Activated B cell treated with CpG ODN at 0.5 μM for 24 hours (primary cell): ENCODE results near the gene ENTREP1. TPM values are rescaled to one million over a fixed set of nuclear protein-coding genes. Genes with fewer than 3 reads are reported as not detected.

ENCODE experiments used
- ATAC-seq: fragments of 200-7000 bp; cut with Tn5 transposase; one replicate; pipeline ENCODE4 v1.10.0; 2021; ENCODE audit warnings: low read depth, mild to moderate bottlenecking, moderate library complexity
- CTCF ChIA-PET: fragments of 350-600 bp; sonication (Branson Sonifier 250); formaldehyde crosslinking; loops from one replicate; lab custom pipeline; 2021; ENCODE audit warnings: antibody characterized with exemption; lab: Charles Lee
- POLR2A ChIA-PET: fragments of 350-600 bp; sonication (Branson Sonifier 250); formaldehyde crosslinking; loops from one replicate; lab custom pipeline; 2021; ENCODE audit warnings: antibody characterized with exemption; lab: Charles Lee
- DNase-seq: peaks from one replicate; pipeline ENCODE4 v3.0.0; 2022
- H3K27ac Mint-ChIP-seq: one replicate; pipeline ENCODE4 v1.8.0; 2020; ENCODE audit warnings: mixed read lengths
- H3K27me3 Mint-ChIP-seq: one replicate; pipeline ENCODE4 v1.8.0; 2021; ENCODE audit warnings: mixed read lengths
- H3K36me3 Mint-ChIP-seq: one replicate; pipeline ENCODE4 v1.8.0; 2021; ENCODE audit warnings: low read depth, mixed read lengths
- H3K4me1 Mint-ChIP-seq: one replicate; pipeline ENCODE4 v1.8.0; 2021; ENCODE audit warnings: mixed read lengths
- H3K4me3 Mint-ChIP-seq: one replicate; pipeline ENCODE4 v1.8.0; 2020; ENCODE audit warnings: mild to moderate bottlenecking, mixed read lengths
- H3K9me3 Mint-ChIP-seq: one replicate; pipeline ENCODE4 v1.8.0; 2020; ENCODE audit warnings: mixed read lengths
- intact Hi-C: fragments of 100-400 bp; cut with micrococcal nuclease; formaldehyde crosslinking; loops from one replicate; pipeline ENCODE4 v1.15.1; 2024
- total RNA-seq: library from RNA; stranded (reverse); gene quantifications from 2 replicates; pipeline ENCODE4 v1.2.3, GENCODE V29; 2022
- TF ChIP-seq, protein P1 (sequence below): fragments of 200-600 bp; IDR thresholded peaks from one replicate; pipeline ENCODE4 v1.8.0; 2022; ENCODE audit warnings: antibody characterized with exemption, mild to moderate bottlenecking

ENTREP1 gene
- total RNA-seq, 1 donor from 2014 or later: not detected

DNA sequence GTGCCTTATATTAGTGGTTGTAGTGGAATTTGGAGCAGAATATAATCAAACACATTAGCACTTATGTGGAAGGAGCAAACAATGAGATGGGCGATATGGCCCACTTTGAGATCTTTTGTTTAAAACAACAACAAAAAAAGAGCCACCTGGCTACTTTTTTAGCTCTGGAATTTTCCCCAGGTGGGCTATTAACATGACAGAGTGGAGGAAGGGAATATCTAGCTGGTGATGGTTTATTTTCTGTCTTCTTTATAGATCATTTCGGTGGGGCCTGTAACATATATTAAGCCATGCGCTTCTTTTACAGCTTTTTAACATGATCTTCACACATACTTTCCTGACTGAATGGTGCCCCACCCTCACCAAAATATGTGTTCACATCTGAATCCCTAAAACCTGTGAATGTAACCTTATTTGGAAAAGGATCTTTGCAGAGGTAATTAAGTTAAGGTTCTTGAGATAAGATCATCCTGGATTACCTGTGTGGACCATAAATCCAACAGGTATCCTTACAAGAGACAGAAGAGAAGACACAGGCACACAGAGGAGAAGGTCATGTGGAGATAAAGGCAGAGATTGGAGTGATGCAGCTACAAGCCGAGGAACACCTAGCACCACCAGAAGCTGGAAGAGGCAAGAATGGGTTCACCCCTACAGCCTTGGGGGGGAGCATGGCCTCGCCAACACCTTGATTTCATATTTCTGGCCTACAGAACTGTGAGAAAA is 16.6 kb upstream of the ENTREP1 start:
- ChIA-PET CTCF (no interaction called here), POLR2A (no interaction called here)
- Mint-ChIP-seq H3K27ac (no peak overlapping the region), H3K4me3 (no peak overlapping the region), H3K36me3 (no peaks in the 10 kb centered on the region), H3K9me3 (peaks cover 9% of the 10 kb centered on the region), H3K27me3 (peaks cover 9% of the 10 kb centered on the region), H3K4me1 (no peaks in the 10 kb centered on the region)
- ATAC-seq (no peak), DNase-seq (no peak)
- TF ChIP-seq, protein P1, sequence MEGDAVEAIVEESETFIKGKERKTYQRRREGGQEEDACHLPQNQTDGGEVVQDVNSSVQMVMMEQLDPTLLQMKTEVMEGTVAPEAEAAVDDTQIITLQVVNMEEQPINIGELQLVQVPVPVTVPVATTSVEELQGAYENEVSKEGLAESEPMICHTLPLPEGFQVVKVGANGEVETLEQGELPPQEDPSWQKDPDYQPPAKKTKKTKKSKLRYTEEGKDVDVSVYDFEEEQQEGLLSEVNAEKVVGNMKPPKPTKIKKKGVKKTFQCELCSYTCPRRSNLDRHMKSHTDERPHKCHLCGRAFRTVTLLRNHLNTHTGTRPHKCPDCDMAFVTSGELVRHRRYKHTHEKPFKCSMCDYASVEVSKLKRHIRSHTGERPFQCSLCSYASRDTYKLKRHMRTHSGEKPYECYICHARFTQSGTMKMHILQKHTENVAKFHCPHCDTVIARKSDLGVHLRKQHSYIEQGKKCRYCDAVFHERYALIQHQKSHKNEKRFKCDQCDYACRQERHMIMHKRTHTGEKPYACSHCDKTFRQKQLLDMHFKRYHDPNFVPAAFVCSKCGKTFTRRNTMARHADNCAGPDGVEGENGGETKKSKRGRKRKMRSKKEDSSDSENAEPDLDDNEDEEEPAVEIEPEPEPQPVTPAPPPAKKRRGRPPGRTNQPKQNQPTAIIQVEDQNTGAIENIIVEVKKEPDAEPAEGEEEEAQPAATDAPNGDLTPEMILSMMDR: no peak
- intact Hi-C loops: no loop called here

DNA sequence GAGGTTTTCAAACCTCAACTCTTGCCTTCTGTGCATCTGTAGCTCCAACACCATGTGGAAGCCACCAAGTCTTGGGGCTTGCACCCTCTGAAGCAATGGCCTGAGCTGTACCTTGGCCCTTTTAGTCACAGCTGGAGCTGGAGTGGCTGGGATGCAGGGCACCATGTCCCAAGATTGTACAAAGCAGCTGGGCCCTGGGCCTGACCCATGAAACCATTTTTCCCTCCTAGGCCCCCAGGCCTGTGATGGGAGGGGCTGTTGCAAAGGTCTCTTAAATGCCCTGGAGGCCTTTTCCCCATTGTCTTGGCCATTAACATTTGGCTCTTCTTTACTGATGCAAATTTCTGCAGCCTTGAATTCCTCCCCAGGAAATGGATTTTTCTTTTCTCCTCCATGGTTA is 11.8 kb upstream of the ENTREP1 start:
- no peak for ATAC-seq
- H3K27me3 Mint-ChIP-seq: peaks cover 11% of the 10 kb centered on the region
- ChIA-PET POLR2A (no interaction called here), CTCF (no interaction called here)
- no peaks in the 10 kb centered on the region for H3K36me3 Mint-ChIP-seq
- no peak overlapping the region for H3K4me3 Mint-ChIP-seq
- H3K9me3 Mint-ChIP-seq: peaks cover 14% of the 10 kb centered on the region
- no peak overlapping the region for H3K27ac Mint-ChIP-seq
- intact Hi-C loops: no loop called here
- H3K4me1 Mint-ChIP-seq: no peaks in the 10 kb centered on the region
- DNase-seq: no peak
- TF ChIP-seq, protein P1: no peak

DNA sequence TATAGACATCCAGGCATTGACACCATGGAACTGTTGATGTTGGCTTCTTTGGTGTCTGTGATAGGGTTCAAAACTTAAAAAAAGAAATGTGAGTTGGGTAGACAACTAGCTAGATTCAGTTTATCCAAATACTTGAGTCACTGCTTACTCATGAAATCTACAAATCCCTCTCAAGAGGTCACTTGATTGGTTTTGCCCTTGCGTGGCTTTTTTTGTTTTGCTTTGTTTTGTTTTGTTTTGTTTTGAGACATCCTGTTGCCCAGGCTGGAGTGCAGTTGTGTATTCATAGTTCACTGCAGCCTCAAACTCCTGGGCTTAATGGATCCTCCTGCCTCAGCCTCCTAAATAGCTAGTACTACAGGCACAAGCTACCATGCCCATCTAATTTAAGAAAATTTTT is 10.5 kb upstream of the ENTREP1 start:
- ATAC-seq: no peak

DNA sequence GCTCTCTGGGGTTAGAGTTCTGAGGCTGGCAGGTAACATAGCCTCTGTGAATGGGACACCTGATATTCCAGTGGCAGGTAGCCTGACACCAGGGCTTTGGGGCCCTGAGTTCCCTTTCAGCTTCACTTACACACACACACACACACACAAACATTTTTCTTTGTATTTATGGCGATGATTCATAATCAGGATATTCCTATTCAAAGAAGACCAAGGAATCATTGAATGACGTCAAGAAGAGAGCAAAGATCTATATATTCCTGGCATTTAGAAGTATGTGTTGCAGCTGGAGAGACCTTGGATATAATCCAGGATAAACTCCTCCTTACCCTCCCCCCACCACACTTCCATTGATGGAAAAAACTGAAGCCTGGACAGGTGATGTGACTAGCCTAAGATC is 7.9 kb upstream of the ENTREP1 start:
- H3K4me1 Mint-ChIP-seq: no peaks in the 10 kb centered on the region
- POLR2A ChIA-PET: no interaction called here
- DNase-seq: no peak
- peaks cover 15% of the 10 kb centered on the region for H3K27me3 Mint-ChIP-seq
- TF ChIP-seq, protein P1: no peak
- H3K36me3 Mint-ChIP-seq: no peaks in the 10 kb centered on the region
- H3K27ac Mint-ChIP-seq: no peak overlapping the region
- intact Hi-C loops: no loop called here
- no peak for ATAC-seq
- peaks cover 10% of the 10 kb centered on the region for H3K9me3 Mint-ChIP-seq
- H3K4me3 Mint-ChIP-seq: no peak overlapping the region
- CTCF ChIA-PET: no interaction called here

More for the DNA sequence above, 10.5 kb upstream of the ENTREP1 start:
- ChIA-PET POLR2A (no interaction called here), CTCF (no interaction called here)
- Mint-ChIP-seq H3K27ac (no peak overlapping the region), H3K4me3 (no peak overlapping the region), H3K9me3 (peaks cover 14% of the 10 kb centered on the region), H3K36me3 (no peaks in the 10 kb centered on the region), H3K4me1 (no peaks in the 10 kb centered on the region), H3K27me3 (peaks cover 12% of the 10 kb centered on the region)
- TF ChIP-seq, protein P1: no peak
- no peak for DNase-seq
- intact Hi-C loops: no loop called here

DNA sequence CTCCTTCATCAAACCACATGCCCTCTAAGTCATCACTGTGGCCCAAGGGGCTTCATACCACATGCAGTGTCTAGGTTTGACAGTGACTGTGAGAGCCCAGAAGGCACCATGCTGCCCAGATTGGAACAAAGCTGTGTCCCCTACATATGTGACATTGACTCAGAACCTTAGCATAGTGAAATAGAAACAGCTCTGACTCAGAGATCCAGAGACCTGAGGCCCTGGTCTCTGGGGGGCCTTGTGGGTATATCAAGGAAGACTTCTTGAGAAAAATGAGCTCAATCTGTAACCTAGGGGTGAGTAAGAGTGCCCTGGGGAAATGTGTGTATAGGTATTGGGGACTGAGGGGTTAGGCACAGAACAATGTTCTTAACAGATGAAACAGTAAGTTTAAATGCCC is 7.1 kb upstream of the ENTREP1 start:
- ATAC-seq (no peak), DNase-seq (no peak)
- Mint-ChIP-seq H3K27ac (no peak overlapping the region), H3K4me3 (no peak overlapping the region), H3K27me3 (peaks cover 15% of the 10 kb centered on the region), H3K36me3 (no peaks in the 10 kb centered on the region), H3K4me1 (no peaks in the 10 kb centered on the region), H3K9me3 (peaks cover 6% of the 10 kb centered on the region)
- intact Hi-C loops: no loop called here
- POLR2A ChIA-PET: no interaction called here
- CTCF ChIA-PET: no interaction called here
- TF ChIP-seq, protein P1: no peak
